Raji (cell line): ENCODE measurements around the gene KDELR3.

Experiments used
- POLR2A ChIP-seq: IDR thresholded peaks from 2 replicates; pipeline ENCODE4 v1.6.1; 2011; ENCODE audit warnings: low read depth, low read length, control low read depth; ENCODE audit not compliant: insufficient read depth

The KDELR3 gene

GRCh38 chr22:38504731-38505540 is 37.0 kb downstream of the KDELR3 start:
- TF ChIP-seq POLR2A, result no peak

- no peak for TF ChIP-seq POLR2A
Observed at GRCh38 chr22:38505541-38506117, 37.7 kb downstream of the KDELR3 start.

GRCh38 chr22:38506118-38506962 is 38.4 kb downstream of the KDELR3 start, which contains the start of gene DDX17:
DDX17 (minus strand) TSS chr22:38506311.
- TF ChIP-seq POLR2A, result peak; percentile 73

- no peak for TF ChIP-seq POLR2A
Observed at GRCh38 chr22:38510416-38510970, 42.6 kb downstream of the KDELR3 start.

- no peak for TF ChIP-seq POLR2A
Observed at GRCh38 chr22:38513063-38513462, 45.2 kb downstream of the KDELR3 start.

- no peak for TF ChIP-seq POLR2A
Observed at GRCh38 chr22:38518620-38519019, 50.7 kb downstream of the KDELR3 start.

GRCh38 chr22:38519453-38520250 is 51.8 kb downstream of the KDELR3 start:
- TF ChIP-seq POLR2A, result no peak

GRCh38 chr22:38523029-38523428 is 55.1 kb downstream of the KDELR3 start:
- no peak for TF ChIP-seq POLR2A

GRCh38 chr22:38523479-38523878 is 55.6 kb downstream of the KDELR3 start:
- no peak for TF ChIP-seq POLR2A

GRCh38 chr22:38524429-38524828 is 56.5 kb downstream of the KDELR3 start:
- no peak for TF ChIP-seq POLR2A

GRCh38 chr22:38531251-38531938 is 63.5 kb downstream of the KDELR3 start:
- no peak for TF ChIP-seq POLR2A
